GM12873 (cell line): ENCODE measurements around the gene ZNF467.

Source experiments
- CTCF ChIP-seq: IDR thresholded peaks from 2 replicates; pipeline ENCODE4 v1.5.1; 2012; ENCODE audit warnings: low read depth, mild to moderate bottlenecking, moderate library complexity, low read length, control low read depth; ENCODE audit not compliant: insufficient read depth; ENCODE audit errors: missing control alignments

The ZNF467 gene

GRCh38 chr7:149778696-149779501 lies 5.5 kb upstream of the ZNF467 start:
- no peak for TF ChIP-seq CTCF

- TF ChIP-seq CTCF, result no peak
These were observed 4.9 kb upstream of the ZNF467 start for GRCh38 chr7:149778327-149778637.

- TF ChIP-seq CTCF, result no peak
These were observed 4.4 kb upstream of the ZNF467 start for GRCh38 chr7:149777551-149778326.

- no peak for TF ChIP-seq CTCF
These were observed 3.5 kb upstream of the ZNF467 start for GRCh38 chr7:149776848-149777407.

GRCh38 chr7:149776289-149776688 lies 2.9 kb upstream of the ZNF467 start:
- TF ChIP-seq CTCF, result no peak

GRCh38 chr7:149775176-149775556 lies 1.8 kb upstream of the ZNF467 start:
- TF ChIP-seq CTCF, result no peak

GRCh38 chr7:149774237-149775175 lies 1.1 kb upstream of the ZNF467 start:
- no peak for TF ChIP-seq CTCF
